GM12874 (cell line): ENCODE results near the gene MTHFSD.

Experiments used
- CTCF ChIP-seq: IDR thresholded peaks from 2 replicates; pipeline ENCODE4 v1.5.1; 2011; ENCODE audit warnings: low read depth, mild to moderate bottlenecking, control low read depth, low read length, moderate library complexity; ENCODE audit not compliant: insufficient read depth

The MTHFSD gene

GRCh38 chr16:86532526-86532815 is 22.6 kb downstream of the MTHFSD start:
- TF ChIP-seq CTCF = no peak

- TF ChIP-seq CTCF = no peak
These were observed 23.2 kb downstream of the MTHFSD start for GRCh38 chr16:86531641-86532525.

GRCh38 chr16:86531191-86531545 is 23.9 kb downstream of the MTHFSD start:
- no peak for TF ChIP-seq CTCF

GRCh38 chr16:86530251-86531190 is 24.5 kb downstream of the MTHFSD start:
- no peak for TF ChIP-seq CTCF

DNA sequence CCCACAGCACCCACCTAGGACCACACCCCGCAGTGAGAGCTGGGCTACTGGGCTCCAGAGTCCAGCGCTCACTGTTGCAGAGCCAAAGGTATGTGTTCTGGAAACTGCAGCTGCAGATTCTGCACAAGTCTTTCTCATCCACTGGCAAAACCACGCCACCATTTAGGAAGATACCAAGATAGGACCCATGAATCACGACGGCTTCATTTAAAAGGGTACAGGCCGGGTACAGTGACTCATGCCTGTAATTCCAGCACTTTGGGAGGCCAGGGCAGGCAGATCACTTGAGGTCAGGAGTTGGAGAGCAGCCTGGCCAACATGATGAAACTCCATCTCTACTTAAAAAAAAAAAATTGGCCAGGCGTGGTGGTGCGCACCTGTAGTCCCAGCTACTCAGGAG is 25.9 kb downstream of the MTHFSD start:
- no peak for TF ChIP-seq CTCF

DNA sequence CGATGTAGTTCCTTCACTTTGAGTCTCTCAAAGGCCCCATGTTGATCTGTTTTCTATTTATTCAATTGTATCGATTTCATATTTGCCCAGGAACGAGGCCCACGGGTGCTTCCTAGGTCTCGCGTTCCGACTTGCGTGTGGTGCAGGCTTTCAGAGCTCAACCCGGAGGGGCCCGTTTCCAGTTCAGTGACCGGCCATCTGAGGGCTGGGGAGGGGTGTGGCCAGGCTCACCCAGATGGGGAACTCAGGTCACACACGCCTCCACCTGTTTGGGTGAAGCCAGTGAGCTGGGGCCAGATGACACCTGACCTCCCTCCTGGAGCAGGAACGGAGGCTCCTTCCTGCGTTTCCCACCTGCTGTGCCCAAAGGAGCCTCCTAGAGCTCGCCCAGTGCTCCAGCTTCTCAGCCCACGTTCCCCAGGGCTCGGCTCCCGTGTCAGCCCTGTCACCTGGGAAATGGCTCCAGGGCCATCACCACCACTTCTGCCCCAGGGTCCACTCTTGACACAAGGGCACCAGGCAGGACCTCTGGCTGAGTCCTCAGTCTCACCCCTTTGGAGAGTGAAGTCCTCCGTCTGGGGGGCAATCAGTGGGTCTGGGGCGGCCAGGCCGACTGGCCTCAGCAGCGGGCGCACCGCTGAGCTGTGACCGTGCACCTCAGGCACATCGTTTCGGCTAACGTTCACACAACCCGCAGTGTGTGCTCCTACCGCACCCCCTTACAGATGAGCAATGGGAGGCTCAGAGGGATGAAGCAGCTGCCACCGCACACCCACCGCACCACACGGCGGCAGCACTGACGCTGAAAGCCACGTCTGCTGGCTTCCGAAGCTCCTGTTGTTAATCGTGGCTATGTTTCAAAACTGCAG is 26.7 kb downstream of the MTHFSD start:
- TF ChIP-seq CTCF = no peak

GRCh38 chr16:86527366-86527765 is 27.7 kb downstream of the MTHFSD start:
- TF ChIP-seq CTCF = no peak
